ENCODE measurements around the gene MYOZ3.

The MYOZ3 gene

GRCh38 chr5:150642991-150643710 is 17.9 kb upstream of the MYOZ3 start:
- DNase-seq (ENCODE audit: low read depth): no peak

GRCh38 chr5:150644058-150644457 is 17.0 kb upstream of the MYOZ3 start:
- DNase-seq (ENCODE audit: low read depth): no peak

- DNase-seq (ENCODE audit: low read depth): no peak
Observed at GRCh38 chr5:150644514-150644913, 16.5 kb upstream of the MYOZ3 start.

- peak; percentile 96 for DNase-seq (ENCODE audit: low read depth)
Observed at GRCh38 chr5:150645070-150645700, 15.9 kb upstream of the MYOZ3 start.

- DNase-seq (ENCODE audit: low read depth): no peak
Observed at GRCh38 chr5:150647275-150648251, 13.5 kb upstream of the MYOZ3 start.

GRCh38 chr5:150648294-150649107 is 12.6 kb upstream of the MYOZ3 start:
- no peak for DNase-seq (ENCODE audit: low read depth)

- no peak for DNase-seq (ENCODE audit: low read depth)
Observed at GRCh38 chr5:150649108-150650020, 11.7 kb upstream of the MYOZ3 start.

GRCh38 chr5:150650021-150651006 is 10.7 kb upstream of the MYOZ3 start:
- DNase-seq (ENCODE audit: low read depth): no peak

GRCh38 chr5:150651382-150651781 is 9.7 kb upstream of the MYOZ3 start:
- DNase-seq (ENCODE audit: low read depth): no peak

- no peak for DNase-seq (ENCODE audit: low read depth)
Observed at GRCh38 chr5:150651924-150652671, 9.0 kb upstream of the MYOZ3 start.

- no peak for DNase-seq (ENCODE audit: low read depth)
Observed at GRCh38 chr5:150653145-150653761, 7.8 kb upstream of the MYOZ3 start.

- DNase-seq (ENCODE audit: low read depth): no peak
Observed at GRCh38 chr5:150653762-150654556, 7.1 kb upstream of the MYOZ3 start.

- DNase-seq (ENCODE audit: low read depth): no peak
Observed at GRCh38 chr5:150655221-150655620, 5.8 kb upstream of the MYOZ3 start.

- no peak for DNase-seq (ENCODE audit: low read depth)
Observed at GRCh38 chr5:150656191-150657132, 4.6 kb upstream of the MYOZ3 start.

GRCh38 chr5:150658121-150658520 is 2.9 kb upstream of the MYOZ3 start:
- no peak for DNase-seq (ENCODE audit: low read depth)

- no peak for DNase-seq (ENCODE audit: low read depth)
Observed at GRCh38 chr5:150658699-150659265, 2.3 kb upstream of the MYOZ3 start.
